ENCODE measurements around the gene ZBTB12. TPM values are rescaled to one million over a fixed set of nuclear protein-coding genes. Genes with fewer than 3 reads are reported as not detected.
"Not testable (repeated sequence)": the region's sequence is repeated elsewhere in the genome, so short reads cannot be mapped to it uniquely, and the experiment has no call there.

Gene ZBTB12
- total and polyA plus RNA-seq, 2 experiments from 2014 or later, result 4.4 TPM; not detected in 1

DNA sequence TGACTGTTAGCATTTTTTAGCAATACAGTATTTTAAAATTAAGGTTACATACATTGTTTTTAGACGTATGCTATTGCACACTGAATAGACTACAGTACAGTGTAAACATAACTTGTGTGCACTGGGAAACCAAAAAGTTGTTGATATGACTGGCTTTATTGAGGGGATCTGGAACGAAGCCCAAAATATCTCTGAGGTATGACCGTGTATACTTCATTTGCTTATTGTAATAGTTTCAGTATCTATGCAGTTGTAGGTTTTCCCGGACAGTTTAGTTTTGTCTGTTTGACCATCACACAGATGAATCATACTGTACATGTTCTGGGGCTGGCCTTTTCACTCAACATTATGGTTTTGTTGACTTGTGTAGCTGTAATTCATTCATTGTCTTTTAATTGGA is 6.9 kb upstream of the ZBTB12 start:
- Histone ChIP-seq H3K27ac (no peak overlapping the region), H3K27me3 (no peaks in the 10 kb centered on the region), H3K4me3 (no peak overlapping the region), H3K79me2 (no peaks in the 10 kb centered on the region), H3K36me3 (replicated peaks; ENCODE audit: insufficient read depth, low read depth) (no peaks in the 10 kb centered on the region), H4K20me1 (ENCODE audit: insufficient read depth, poor library complexity, severe bottlenecking) (no peaks in the 10 kb centered on the region), H3K9me2 (replicated peaks; ENCODE audit: insufficient read depth) (no peaks in the 10 kb centered on the region), H3K9me3 (ENCODE audit: low read depth) (no peaks in the 10 kb centered on the region), H3K4me1 (ENCODE audit: insufficient read depth) (peaks cover under 1% of the 10 kb centered on the region), H2AFZ (no peak overlapping the region), H3K4me2 (no peak overlapping the region)
- TF ChIP-seq CTCF (IDR thresholded peaks at IDR 0.05; ENCODE audit: poor library complexity), result no peak
- no peak for TF ChIP-seq EZH2phosphoT487 (IDR thresholded peaks at IDR 0.05; ENCODE audit: low read depth, severe bottlenecking, unreplicated experiment)
- no peak for TF ChIP-seq EZH2 (IDR thresholded peaks at IDR 0.05; ENCODE audit: borderline replicate concordance)
- no peak for DNase-seq (ENCODE audit: low spot score)
- 62% methylated on average over 4 of the region's 4 CpGs for WGBS (ENCODE audit: low lambda C conversion rate, missing lambda C conversion rate)

DNA sequence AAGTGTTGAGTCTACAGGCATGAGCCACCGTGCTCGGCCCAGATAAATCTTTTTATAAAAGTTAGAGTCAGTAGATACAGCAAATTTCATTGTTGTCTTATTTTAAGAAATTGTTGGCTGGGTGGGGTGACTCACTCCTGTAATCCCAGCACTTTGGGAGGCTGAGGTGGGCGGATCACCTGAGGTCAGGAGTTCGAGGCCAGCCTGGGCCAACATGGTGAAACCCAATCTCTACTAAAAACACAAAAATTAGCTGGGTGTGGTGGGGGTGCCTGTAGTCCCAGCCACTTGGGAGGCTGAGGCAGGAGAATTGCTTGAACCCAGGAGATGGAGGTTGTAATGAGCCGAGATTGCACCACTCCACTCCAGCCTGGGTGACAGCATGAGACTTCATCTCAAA is 6.4 kb upstream of the ZBTB12 start:
- H3K36me3 ChIP-seq (replicated peaks; ENCODE audit: insufficient read depth, low read depth); H3K9me2 ChIP-seq (replicated peaks; ENCODE audit: insufficient read depth); H3K27ac ChIP-seq; DNase-seq (ENCODE audit: low spot score); H3K79me2 ChIP-seq; H3K4me3 ChIP-seq; H3K4me1 ChIP-seq (ENCODE audit: insufficient read depth); H3K4me2 ChIP-seq; H2AFZ ChIP-seq; H3K27me3 ChIP-seq; H4K20me1 ChIP-seq (ENCODE audit: insufficient read depth, poor library complexity, severe bottlenecking); H3K9me3 ChIP-seq (ENCODE audit: low read depth): not testable (repeated sequence)
- WGBS (ENCODE audit: low lambda C conversion rate, missing lambda C conversion rate), result 86% methylated on average over 5 of the region's 5 CpGs

GRCh38 chr6:31907158-31907813 is 5.4 kb upstream of the ZBTB12 start:
- no peak for DNase-seq (ENCODE audit: low spot score)
- Histone ChIP-seq H3K9me2 (replicated peaks; ENCODE audit: insufficient read depth) (no peaks in the 10 kb centered on the region), H3K36me3 (replicated peaks; ENCODE audit: insufficient read depth, low read depth) (no peaks in the 10 kb centered on the region), H2AFZ (no peak overlapping the region), H3K4me2 (no peak overlapping the region), H3K27ac (no peak overlapping the region), H3K4me1 (ENCODE audit: insufficient read depth) (peaks cover 10% of the 10 kb centered on the region), H3K4me3 (no peak overlapping the region), H3K79me2 (no peaks in the 10 kb centered on the region), H3K27me3 (no peaks in the 10 kb centered on the region), H4K20me1 (ENCODE audit: insufficient read depth, poor library complexity, severe bottlenecking) (no peaks in the 10 kb centered on the region), H3K9me3 (ENCODE audit: low read depth) (no peaks in the 10 kb centered on the region)
- 70% methylated on average over 7 of the region's 7 CpGs for WGBS (ENCODE audit: low lambda C conversion rate, missing lambda C conversion rate)
- TF ChIP-seq CTCF (IDR thresholded peaks at IDR 0.05; ENCODE audit: poor library complexity), result no peak
- no peak for TF ChIP-seq EZH2phosphoT487 (IDR thresholded peaks at IDR 0.05; ENCODE audit: low read depth, severe bottlenecking, unreplicated experiment)
- TF ChIP-seq EZH2 (IDR thresholded peaks at IDR 0.05; ENCODE audit: borderline replicate concordance), result no peak

- H3K27ac ChIP-seq; H3K4me3 ChIP-seq; H3K27me3 ChIP-seq; DNase-seq (ENCODE audit: low spot score); H2AFZ ChIP-seq; H3K9me3 ChIP-seq (ENCODE audit: low read depth); H3K9me2 ChIP-seq (replicated peaks; ENCODE audit: insufficient read depth); H4K20me1 ChIP-seq (ENCODE audit: insufficient read depth, poor library complexity, severe bottlenecking); H3K36me3 ChIP-seq (replicated peaks; ENCODE audit: insufficient read depth, low read depth); H3K79me2 ChIP-seq; H3K4me2 ChIP-seq: not testable (repeated sequence)
- 81% methylated on average over 8 of the region's 8 CpGs for WGBS (ENCODE audit: low lambda C conversion rate, missing lambda C conversion rate)
- H3K4me1 ChIP-seq (ENCODE audit: insufficient read depth), result peaks cover 10% of the 10 kb centered on the region
Observed at GRCh38 chr6:31906727-31907126, 4.8 kb upstream of the ZBTB12 start.

Measured in hepatocyte (in vitro differentiated cells).